Measurements from ENCODE around the gene CTDSP2. TPM values are rescaled to one million over a fixed set of nuclear protein-coding genes. Genes with fewer than 3 reads are reported as not detected.
"Not testable (repeated sequence)": the region's sequence is repeated elsewhere in the genome, so short reads cannot be mapped to it uniquely, and the experiment has no call there.

The CTDSP2 gene
- polyA plus RNA-seq, 2 of the 4 experiments (the other 2 are of a cell fraction), result 31.3 to 87.7 TPM

- WGBS (ENCODE audit: missing lambda C conversion rate), result 89% methylated on average over 10 of the region's 10 CpGs
- DNase-seq (ENCODE audit: low read depth in 1 of 2, low spot score in 1 of 2), result no peak
- TF ChIP-seq HDAC2 (IDR thresholded peaks at IDR 0.05) (no peak), NFE2L2 (conservative IDR thresholded peaks at IDR 0.05; ENCODE audit: low read length) (no peak), BCL3 (IDR thresholded peaks at IDR 0.05) (no peak), NPAS2 (CRISPR knock-in tag; IDR thresholded peaks at IDR 0.05; ENCODE audit: borderline replicate concordance) (no peak), USF2 (IDR thresholded peaks at IDR 0.05) (no peak), EHF (CRISPR knock-in tag; IDR thresholded peaks at IDR 0.05) (no peak), PHF8 (IDR thresholded peaks at IDR 0.05; ENCODE audit: borderline replicate concordance, low read depth) (no peak)
- TF ChIP-seq, protein P1, sequence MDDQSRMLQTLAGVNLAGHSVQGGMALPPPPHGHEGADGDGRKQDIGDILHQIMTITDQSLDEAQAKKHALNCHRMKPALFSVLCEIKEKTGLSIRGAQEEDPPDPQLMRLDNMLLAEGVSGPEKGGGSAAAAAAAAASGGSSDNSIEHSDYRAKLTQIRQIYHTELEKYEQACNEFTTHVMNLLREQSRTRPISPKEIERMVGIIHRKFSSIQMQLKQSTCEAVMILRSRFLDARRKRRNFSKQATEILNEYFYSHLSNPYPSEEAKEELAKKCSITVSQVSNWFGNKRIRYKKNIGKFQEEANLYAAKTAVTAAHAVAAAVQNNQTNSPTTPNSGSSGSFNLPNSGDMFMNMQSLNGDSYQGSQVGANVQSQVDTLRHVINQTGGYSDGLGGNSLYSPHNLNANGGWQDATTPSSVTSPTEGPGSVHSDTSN (IDR thresholded peaks at IDR 0.05), result no peak
- no peak for FAIRE-seq
- Histone ChIP-seq H3K4me2 (no peak overlapping the region), H3K4me1 (no peaks in the 10 kb centered on the region), H3K27ac (no peak overlapping the region), H3K4me3 (no peak overlapping the region), H3K9me3 (no peaks in the 10 kb centered on the region)
- ChIA-PET CTCF (interaction anchor here (1.2 to 9.5 kb wide), 4 partner anchors 8 to 86 kb away, joined by 3 to 142 read pairs (median 7); no protein-coding TSS in a partner anchor), POLR2A (no interaction called here)
- no peak for ATAC-seq
Measured at GRCh38 chr12:57821474-57822214, 24.9 kb downstream of the CTDSP2 start.

- CTCF ChIA-PET, result interaction anchor here (1.2 to 3.0 kb wide), 3 partner anchors 8 to 85 kb away, joined by 3 to 10 read pairs (median 4); no protein-coding TSS in a partner anchor
- H3K4me1 ChIP-seq; H3K4me3 ChIP-seq; H3K4me2 ChIP-seq; H3K27ac ChIP-seq; DNase-seq (ENCODE audit: low read depth in 1 of 2, low spot score in 1 of 2); FAIRE-seq; H3K9me3 ChIP-seq; POLR2A ChIA-PET; ATAC-seq: not testable (repeated sequence)
- WGBS (ENCODE audit: missing lambda C conversion rate), result 98% methylated on average over 5 of the region's 5 CpGs
Measured at GRCh38 chr12:57821015-57821414, 25.5 kb downstream of the CTDSP2 start.

DNA sequence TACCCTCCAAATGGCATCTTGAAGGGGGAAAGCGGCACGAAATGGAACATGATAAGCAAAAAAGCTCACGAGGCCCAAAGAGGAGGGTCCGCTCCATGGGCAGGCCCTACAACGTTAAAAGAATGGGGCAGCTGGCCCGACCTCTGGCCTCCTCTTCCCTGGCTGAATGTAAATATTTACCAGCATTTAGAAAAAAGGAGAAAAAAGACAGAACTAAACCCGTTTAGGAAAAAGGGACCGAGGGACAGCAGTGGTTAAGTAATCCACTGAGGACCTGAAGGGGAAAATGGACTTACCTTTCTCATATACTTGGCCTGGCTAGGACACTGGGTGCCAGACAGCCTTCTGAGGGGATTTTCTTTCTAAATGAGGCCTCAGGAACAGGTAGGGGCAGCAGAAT lies 26.4 kb downstream of the CTDSP2 start:
- H3K4me1 ChIP-seq; H3K9me3 ChIP-seq; ATAC-seq; H3K4me3 ChIP-seq; DNase-seq (ENCODE audit: low read depth in 1 of 2, low spot score in 1 of 2); H3K27ac ChIP-seq; POLR2A ChIA-PET; FAIRE-seq; H3K4me2 ChIP-seq: not testable (repeated sequence)
- CTCF ChIA-PET, result interaction anchor here (1.3 to 4.2 kb wide), 3 partner anchors 9 to 85 kb away, joined by 3 to 31 read pairs (median 5); no protein-coding TSS in a partner anchor
- WGBS (ENCODE audit: missing lambda C conversion rate), result 85% methylated on average over 8 of the region's 8 CpGs

GRCh38 chr12:57817990-57818331 lies 28.6 kb downstream of the CTDSP2 start:
- ATAC-seq; H3K9me3 ChIP-seq; DNase-seq (ENCODE audit: low read depth in 1 of 2, low spot score in 1 of 2); H3K4me2 ChIP-seq; H3K4me1 ChIP-seq; H3K27ac ChIP-seq; H3K4me3 ChIP-seq; POLR2A ChIA-PET; FAIRE-seq: not testable (repeated sequence)
- 96% methylated on average over 3 of the region's 3 CpGs for WGBS (ENCODE audit: missing lambda C conversion rate)
- CTCF ChIA-PET, result interaction anchor here (0.8 to 4.2 kb wide), 10 partner anchors 12 to 87 kb away, joined by 3 to 31 read pairs (median 4); partner anchors contain the start of gene TSFM

DNA sequence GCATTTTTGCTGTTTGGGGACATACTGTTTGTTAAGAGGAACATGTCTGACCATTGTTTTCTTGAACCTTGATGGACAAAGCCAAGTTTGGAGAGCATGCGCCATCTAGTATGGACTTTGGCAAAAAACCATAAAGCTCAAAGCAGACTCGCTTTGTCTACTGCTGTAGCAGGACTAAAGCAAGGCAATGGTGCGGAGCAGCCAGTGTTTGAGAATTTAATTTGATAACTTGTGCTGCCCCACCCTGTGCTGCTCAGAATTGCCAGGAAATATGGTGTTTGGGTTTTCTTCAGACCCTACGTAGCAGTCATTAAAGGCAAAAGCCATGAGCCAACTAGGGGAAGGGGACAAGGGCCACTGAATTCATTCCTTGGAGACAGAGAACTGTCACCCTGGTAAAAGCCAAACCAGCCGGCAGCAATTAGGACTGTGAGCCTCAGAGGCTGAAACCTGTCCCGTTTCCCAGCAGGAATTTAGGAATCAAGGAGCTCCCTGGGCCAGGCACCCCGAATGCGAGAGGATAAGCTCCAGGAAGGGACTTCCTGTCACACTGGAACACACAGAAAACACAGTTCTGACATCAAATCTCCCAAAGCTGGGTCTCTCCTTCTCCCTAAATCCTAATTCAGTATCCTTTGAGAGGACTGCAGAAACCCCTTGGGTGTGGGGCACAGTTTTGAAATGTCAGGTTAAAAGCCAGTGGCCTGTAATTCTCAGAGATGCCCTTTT lies 29.1 kb downstream of the CTDSP2 start:
- H3K9me3 ChIP-seq, result no peaks in the 10 kb centered on the region
- H3K4me1 ChIP-seq, result no peaks in the 10 kb centered on the region
- TF ChIP-seq CTCF (IDR thresholded peaks at IDR 0.05), result no peak
- FAIRE-seq, result no peak
- WGBS (ENCODE audit: missing lambda C conversion rate), result 94% methylated on average over 8 of the region's 8 CpGs
- H3K27ac ChIP-seq, result no peak overlapping the region
- ChIA-PET CTCF (interaction anchor here (0.8 to 6.6 kb wide), 11 partner anchors 10 to 87 kb away, joined by 3 to 40 read pairs (median 5); partner anchors contain the start of gene TSFM), POLR2A (no interaction called here)
- no peak overlapping the region for H3K4me3 ChIP-seq
- no peak for DNase-seq (ENCODE audit: low read depth in 1 of 2, low spot score in 1 of 2)
- H3K4me2 ChIP-seq, result no peak overlapping the region
- ATAC-seq, result no peak
